ENCODE measurements around the gene RPL41.
"Not testable (repeated sequence)": the region's sequence is repeated elsewhere in the genome, so short reads cannot be mapped to it uniquely, and the experiment has no call there.

GRCh38 chr12:56117082-56117706 is 761 bp downstream of the RPL41 start:
- not testable (repeated sequence) for TF ChIP-seq OTX1 (CRISPR knock-in tag; IDR thresholded peaks at IDR 0.05); NFRKB (IDR thresholded peaks at IDR 0.05; ENCODE audit: low read depth); GATAD2B (IDR thresholded peaks at IDR 0.05; ENCODE audit: borderline replicate concordance); TFE3 (CRISPR knock-in tag; IDR thresholded peaks at IDR 0.05); ZBTB1 (CRISPR knock-in tag; IDR thresholded peaks at IDR 0.05; ENCODE audit: borderline replicate concordance, low read depth); CTCF (IDR thresholded peaks at IDR 0.05 in 2 of 3, conservative IDR thresholded peaks at IDR 0.05 in 1 of 3; ENCODE audit: insufficient read depth in 2 of 3, low read depth in 1 of 3, low read length in 3 of 3); ZNF133 (CRISPR knock-in tag; IDR thresholded peaks at IDR 0.05); ATF3 (IDR thresholded peaks at IDR 0.05); ATF3 (CRISPR knock-in tag; conservative IDR thresholded peaks at IDR 0.05); BHLHE40 (IDR thresholded peaks at IDR 0.05; ENCODE audit: low read length)

Data from K562 (cell line).